HepG2 (cell line): ENCODE data around the gene MTG1. TPM values are rescaled to one million over a fixed set of nuclear protein-coding genes. Genes with fewer than 3 reads are reported as not detected.

ENCODE experiments used
- ARNT2 ChIP-seq: sonication (generic); formaldehyde crosslinking; IDR thresholded peaks from 2 replicates; pipeline ENCODE4 v1.8.0; 2022; ENCODE audit warnings: mild to moderate bottlenecking, low read depth, missing genetic modification reagents, moderate library complexity
- HBP1 ChIP-seq: IDR thresholded peaks from 2 replicates; pipeline ENCODE4 v1.6.1; 2016; ENCODE audit warnings: low read depth, control low read depth
- IKZF4 ChIP-seq: sonication (generic); formaldehyde crosslinking; IDR thresholded peaks from 2 replicates; pipeline ENCODE4 v1.5.1; 2020; ENCODE audit warnings: borderline replicate concordance, mild to moderate bottlenecking, low read depth, missing genetic modification reagents; ENCODE audit errors: not compliant biosample characterization
- REL ChIP-seq: sonication (generic); formaldehyde crosslinking; conservative IDR thresholded peaks from 2 replicates; pipeline ENCODE4 v1.8.0; 2022; ENCODE audit warnings: mild to moderate bottlenecking, missing genetic modification reagents, moderate library complexity
- RORA ChIP-seq: sonication (generic); formaldehyde crosslinking; IDR thresholded peaks from 2 replicates; pipeline ENCODE4 v1.5.0; 2020; ENCODE audit warnings: mild to moderate bottlenecking, missing genetic modification reagents, moderate library complexity
- RXRA ChIP-seq: sonication (generic); formaldehyde crosslinking; IDR thresholded peaks from 2 replicates; pipeline ENCODE4 v1.5.1; 2020; ENCODE audit warnings: missing genetic modification reagents
- SMAD3 ChIP-seq: sonication (generic); formaldehyde crosslinking; IDR thresholded peaks from 2 replicates; pipeline ENCODE4 v1.4.0; 2020; ENCODE audit warnings: missing genetic modification reagents
- SNAPC4 ChIP-seq: sonication (generic); formaldehyde crosslinking; IDR thresholded peaks from 2 replicates; pipeline ENCODE4 v1.4.0; 2020; ENCODE audit warnings: mild to moderate bottlenecking, missing genetic modification reagents
- ZFX ChIP-seq: sonication (generic); formaldehyde crosslinking; IDR thresholded peaks from 2 replicates; pipeline ENCODE4 v1.4.0; 2020; ENCODE audit warnings: mild to moderate bottlenecking, low read depth, missing genetic modification reagents, moderate library complexity
- ZNF318 ChIP-seq: sonication (generic); formaldehyde crosslinking; IDR thresholded peaks from 2 replicates; pipeline ENCODE4 v1.4.0; 2020; ENCODE audit warnings: mild to moderate bottlenecking, missing genetic modification reagents
- ZNF414 ChIP-seq: sonication (generic); formaldehyde crosslinking; IDR thresholded peaks from 2 replicates; pipeline ENCODE4 v1.5.0; 2020; ENCODE audit warnings: missing genetic modification reagents
- ZNF816 ChIP-seq: sonication (generic); formaldehyde crosslinking; IDR thresholded peaks from 2 replicates; pipeline ENCODE4 v1.8.0; 2022; ENCODE audit warnings: missing genetic modification reagents, mild to moderate bottlenecking, borderline replicate concordance
- polyA plus RNA-seq, 8 experiments: library from polyadenylated mRNA; depleted of rRNA in 3 of 8; stranded (reverse) in 7 of 8; unstranded in 1 of 8; fragments of >200 nt; fragmentation: Illumina TruSeq in 4 of 8; extraction: Trizol in 4 of 8; gene quantifications; 2 replicates each; pipeline versions ENCODE4 v1.2.1 to v1.2.3, GENCODE V29; 2011 to 2016; ENCODE audit warnings: low read depth in 4 of 8, missing spikeins in 1 of 8, mixed read lengths in 1 of 8; ENCODE audit not compliant: insufficient read depth in 1 of 8
- total RNA-seq, 5 experiments: library from RNA; depleted of rRNA; stranded (reverse); fragments of >200 nt; fragmentation: Illumina TruSeq; extraction: Trizol; gene quantifications; 2 replicates each; pipeline ENCODE4 v1.2.3, GENCODE V29; 2016; ENCODE audit warnings: low read depth in 1 of 5

The MTG1 gene
- total and polyA plus RNA-seq, 2 of the 13 experiments (the other 11 are each of a cell fraction or from before 2014, with no cell fraction given): 42.0 to 103 TPM

GRCh38 chr10:133378251-133379096 lies 15.5 kb upstream of the MTG1 start (continued):
- TF ChIP-seq ZNF318 (CRISPR knock-in tag) (no peak), HBP1 (no peak), IKZF4 (CRISPR knock-in tag) (peak; percentile 61), ZNF816 (CRISPR knock-in tag) (peak; percentile 73; the same call in 1 of the 2 replicates), ARNT2 (peak; percentile 52; the same call in 1 of the 2 replicates), ZNF414 (peak; percentile 60; the same call in 1 of the 2 replicates), RXRA (peak; percentile 83), REL (CRISPR knock-in tag) (no peak), SMAD3 (CRISPR knock-in tag) (no peak), RORA (CRISPR knock-in tag) (no peak), SNAPC4 (no peak), ZFX (CRISPR knock-in tag) (peak; percentile 67)
